Liver (tissue), 9 donors: ENCODE data around the gene TTLL5. TPM values are rescaled to one million over a fixed set of nuclear protein-coding genes. Genes with fewer than 3 reads are reported as not detected.
A peak's percentile ranks its signal among the peaks of the same experiment; 100 is the strongest.

Experiments used
- DNase-seq: peaks from one replicate; pipeline ENCODE4 v3.0.0-alpha.2; 2017; ENCODE audit warnings: low spot score
- H3K27ac ChIP-seq, 2 donors: one replicate each; pipeline ENCODE4 v1.7.0; 2013; ENCODE audit warnings: inconsistent platforms in 2 of 2, low read length in 2 of 2, control low read depth in 1 of 2, low read depth in 1 of 2, mild to moderate bottlenecking in 1 of 2
- H3K27me3 ChIP-seq, 4 donors: one replicate each; pipeline versions ENCODE4 v1.6.1 to v1.7.0; 2013; ENCODE audit warnings: low read length in 3 of 4, inconsistent platforms in 1 of 4, mild to moderate bottlenecking in 1 of 4, moderate library complexity in 1 of 4; ENCODE audit not compliant: control insufficient read depth in 4 of 4, insufficient read depth in 4 of 4
- H3K36me3 ChIP-seq, 4 donors: one replicate each; pipeline versions ENCODE4 v1.6.1 to v1.7.0; 2013; ENCODE audit warnings: low read length in 3 of 4, mild to moderate bottlenecking in 3 of 4, low read depth in 1 of 4, moderate library complexity in 1 of 4; ENCODE audit not compliant: control insufficient read depth in 4 of 4, insufficient read depth in 3 of 4
- H3K4me1 ChIP-seq, 4 donors: one replicate each; pipeline versions ENCODE4 v1.6.1 to v1.7.0; 2013; ENCODE audit warnings: low read length in 3 of 4, mild to moderate bottlenecking in 3 of 4, moderate library complexity in 1 of 4; ENCODE audit not compliant: control insufficient read depth in 4 of 4, insufficient read depth in 4 of 4
- H3K4me3 ChIP-seq, 3 donors: one replicate each; pipeline versions ENCODE4 v1.6.1 to v1.7.0; 2013; ENCODE audit warnings: low read length in 3 of 3, control low read depth in 1 of 3, low read depth in 1 of 3, mild to moderate bottlenecking in 1 of 3
- H3K9ac ChIP-seq, 2 donors: one replicate each; pipeline ENCODE4 v1.7.0; 2013; ENCODE audit warnings: low read length in 2 of 2, mild to moderate bottlenecking in 2 of 2, moderate library complexity in 2 of 2, control low read depth in 1 of 2, low read depth in 1 of 2
- H3K9me3 ChIP-seq, 4 donors: one replicate each; pipeline versions ENCODE4 v1.6.1 to v1.7.0; 2013; ENCODE audit warnings: low read length in 3 of 4; ENCODE audit not compliant: control insufficient read depth in 4 of 4
- EGR1 ChIP-seq, 2 donors: IDR thresholded peaks; 2 replicates each; pipeline ENCODE4 v1.6.1; 2016 to 2018; ENCODE audit warnings: antibody characterized with exemption in 2 of 2, low read depth in 2 of 2
- FOXA1 ChIP-seq: IDR thresholded peaks from 2 replicates; pipeline ENCODE4 v1.6.1; 2016; ENCODE audit warnings: antibody characterized with exemption
- FOXA2 ChIP-seq: IDR thresholded peaks from 2 replicates; pipeline ENCODE4 v1.6.1; 2016; ENCODE audit warnings: antibody characterized with exemption
- GABPA ChIP-seq, 2 donors: IDR thresholded peaks in 1 of 2; conservative IDR thresholded peaks in 1 of 2; 2 replicates each; pipeline ENCODE4 v1.6.1; 2016; ENCODE audit warnings: antibody characterized with exemption in 2 of 2, mild to moderate bottlenecking in 1 of 2, moderate library complexity in 1 of 2
- HNF4A ChIP-seq, 2 donors: conservative IDR thresholded peaks; 2 replicates each; pipeline ENCODE4 v1.6.1; 2016; ENCODE audit warnings: antibody characterized with exemption in 2 of 2, mild to moderate bottlenecking in 2 of 2
- HNF4G ChIP-seq: IDR thresholded peaks from 2 replicates; pipeline ENCODE4 v1.6.1; 2016; ENCODE audit warnings: antibody characterized with exemption
- JUND ChIP-seq, 2 donors: IDR thresholded peaks; 2 replicates each; pipeline ENCODE4 v1.6.1; 2016; ENCODE audit warnings: antibody characterized with exemption in 2 of 2
- NR2F2 ChIP-seq: IDR thresholded peaks from 2 replicates; pipeline ENCODE4 v1.6.1; 2016; ENCODE audit warnings: antibody characterized with exemption
- RAD21 ChIP-seq, 2 donors: IDR thresholded peaks; 2 replicates each; pipeline ENCODE4 v1.6.1; 2016; ENCODE audit warnings: antibody characterized with exemption in 2 of 2, mild to moderate bottlenecking in 2 of 2
- RXRA ChIP-seq, 2 donors: IDR thresholded peaks; 2 replicates each; pipeline ENCODE4 v1.6.1; 2017 to 2018; ENCODE audit warnings: antibody characterized with exemption in 2 of 2, mild to moderate bottlenecking in 1 of 2
- SP1 ChIP-seq: IDR thresholded peaks from 2 replicates; pipeline ENCODE4 v1.6.1; 2018; ENCODE audit warnings: antibody characterized with exemption, mild to moderate bottlenecking
- TAF1 ChIP-seq: conservative IDR thresholded peaks from 2 replicates; pipeline ENCODE4 v1.6.1; 2016; ENCODE audit warnings: antibody characterized with exemption, mild to moderate bottlenecking
- YY1 ChIP-seq: IDR thresholded peaks from 2 replicates; pipeline ENCODE4 v1.6.1; 2016; ENCODE audit warnings: antibody characterized with exemption, mild to moderate bottlenecking
- WGBS: extraction: QIAGEN DNeasy Blood & Tissue Kit; methylation state at CpG from one replicate; pipeline ENCODE4 v1.1.7; 2013; 5-methylcytosine and 5-hydroxymethylcytosine counted together
- polyA plus RNA-seq, 2 donors: library from polyadenylated mRNA; stranded (reverse) in 1 of 2; unstranded in 1 of 2; fragments of 200-250 nt in 1 of 2; fragments of >200 nt in 1 of 2; fragmentation: Nextera tagmentation in 1 of 2; extraction: Ambion mirVana in 1 of 2; gene quantifications; one replicate each; pipeline versions ENCODE4 v1.2.1 to v1.2.3, GENCODE V29; 2013 to 2015
- total RNA-seq, 2 donors: library from RNA; depleted of rRNA; stranded (reverse); fragments of >200 nt; gene quantifications; one replicate each; pipeline ENCODE4 v1.2.3, GENCODE V29; 2014
- TF ChIP-seq, protein P1 (sequence below): IDR thresholded peaks from 2 replicates; pipeline ENCODE4 v1.6.1; 2016; ENCODE audit warnings: antibody characterized with exemption
- TF ChIP-seq, protein P2 (sequence below): IDR thresholded peaks from 2 replicates; pipeline ENCODE4 v1.6.1; 2016; ENCODE audit warnings: antibody characterized with exemption
- TF ChIP-seq, protein P3 (sequence below): IDR thresholded peaks from 2 replicates; pipeline ENCODE4 v1.6.1; 2016; ENCODE audit warnings: antibody characterized with exemption, mild to moderate bottlenecking
- TF ChIP-seq, protein P4 (sequence below): fragments of 150-350 bp; IDR thresholded peaks from 2 replicates; pipeline ENCODE4 v1.5.1; 2017; ENCODE audit warnings: improper control_type of control experiment, low read depth, low read length; ENCODE audit not compliant: missing input control
- TF ChIP-seq, protein P5 (sequence below): IDR thresholded peaks from 2 replicates; pipeline ENCODE4 v1.6.1; 2016; ENCODE audit warnings: antibody characterized with exemption
- donor health status: healthy.
- donor health status: healthy.
- donor health status: healthy.
- donor health status: healthy.
- donor health status: healthy.

The TTLL5 gene, protein sequence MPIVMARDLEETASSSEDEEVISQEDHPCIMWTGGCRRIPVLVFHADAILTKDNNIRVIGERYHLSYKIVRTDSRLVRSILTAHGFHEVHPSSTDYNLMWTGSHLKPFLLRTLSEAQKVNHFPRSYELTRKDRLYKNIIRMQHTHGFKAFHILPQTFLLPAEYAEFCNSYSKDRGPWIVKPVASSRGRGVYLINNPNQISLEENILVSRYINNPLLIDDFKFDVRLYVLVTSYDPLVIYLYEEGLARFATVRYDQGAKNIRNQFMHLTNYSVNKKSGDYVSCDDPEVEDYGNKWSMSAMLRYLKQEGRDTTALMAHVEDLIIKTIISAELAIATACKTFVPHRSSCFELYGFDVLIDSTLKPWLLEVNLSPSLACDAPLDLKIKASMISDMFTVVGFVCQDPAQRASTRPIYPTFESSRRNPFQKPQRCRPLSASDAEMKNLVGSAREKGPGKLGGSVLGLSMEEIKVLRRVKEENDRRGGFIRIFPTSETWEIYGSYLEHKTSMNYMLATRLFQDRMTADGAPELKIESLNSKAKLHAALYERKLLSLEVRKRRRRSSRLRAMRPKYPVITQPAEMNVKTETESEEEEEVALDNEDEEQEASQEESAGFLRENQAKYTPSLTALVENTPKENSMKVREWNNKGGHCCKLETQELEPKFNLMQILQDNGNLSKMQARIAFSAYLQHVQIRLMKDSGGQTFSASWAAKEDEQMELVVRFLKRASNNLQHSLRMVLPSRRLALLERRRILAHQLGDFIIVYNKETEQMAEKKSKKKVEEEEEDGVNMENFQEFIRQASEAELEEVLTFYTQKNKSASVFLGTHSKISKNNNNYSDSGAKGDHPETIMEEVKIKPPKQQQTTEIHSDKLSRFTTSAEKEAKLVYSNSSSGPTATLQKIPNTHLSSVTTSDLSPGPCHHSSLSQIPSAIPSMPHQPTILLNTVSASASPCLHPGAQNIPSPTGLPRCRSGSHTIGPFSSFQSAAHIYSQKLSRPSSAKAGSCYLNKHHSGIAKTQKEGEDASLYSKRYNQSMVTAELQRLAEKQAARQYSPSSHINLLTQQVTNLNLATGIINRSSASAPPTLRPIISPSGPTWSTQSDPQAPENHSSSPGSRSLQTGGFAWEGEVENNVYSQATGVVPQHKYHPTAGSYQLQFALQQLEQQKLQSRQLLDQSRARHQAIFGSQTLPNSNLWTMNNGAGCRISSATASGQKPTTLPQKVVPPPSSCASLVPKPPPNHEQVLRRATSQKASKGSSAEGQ (N-terminal part only)
- total RNA-seq (10 to 100 TPM; 14.0 to 14.2 TPM), polyA plus RNA-seq (1 to 10 TPM; 4.3 to 5.7 TPM)

DNA sequence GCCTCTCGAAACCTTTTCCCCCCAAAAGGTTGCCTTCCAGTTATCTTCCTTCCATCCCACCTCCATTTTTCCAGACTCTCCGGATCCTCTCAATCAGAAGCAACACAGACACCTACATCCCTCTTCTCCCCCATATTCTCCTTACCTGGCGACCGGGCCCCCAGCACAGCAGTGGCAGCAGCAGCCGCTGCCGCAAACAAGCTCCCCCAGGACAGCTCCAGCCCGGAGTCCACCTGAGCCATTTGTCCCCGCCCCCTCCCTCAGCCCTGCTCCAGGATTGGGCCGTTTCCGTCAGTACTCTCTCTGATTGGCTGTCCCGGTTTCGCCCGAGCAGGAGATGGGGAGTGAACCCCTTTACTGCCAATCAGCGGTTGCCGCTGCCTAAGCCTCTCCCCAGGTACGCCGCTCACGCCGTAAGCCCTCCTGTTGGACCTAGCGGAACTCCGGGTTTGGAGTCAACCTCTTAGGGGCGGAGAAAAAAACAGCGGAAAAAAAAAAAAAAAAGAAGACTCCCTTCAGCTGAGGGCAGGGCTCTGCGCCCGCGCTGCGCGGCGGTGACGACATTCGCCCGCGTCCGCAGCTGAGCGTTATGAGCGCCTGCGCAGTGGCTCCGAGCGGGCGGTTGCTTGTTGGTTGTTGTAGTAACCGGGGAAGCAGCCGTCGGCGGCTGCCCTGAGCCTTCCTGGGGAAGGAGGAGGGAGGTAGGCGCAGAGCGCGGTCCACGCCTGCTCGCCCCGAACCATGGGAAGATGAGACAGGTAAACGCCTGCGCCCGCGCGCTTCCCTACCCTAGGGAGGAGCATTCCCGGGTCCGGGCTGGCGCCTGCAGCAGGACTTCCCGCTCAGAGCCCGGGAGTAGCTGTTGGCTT, at the start of gene TTLL5, which contains the start of gene ERG28:
TTLL5 (plus strand) TSS at position 617 of the 869 bp plus-strand sequence. CDS start 1,904 bp downstream, outside the sequence.
ERG28 (minus strand) TSS at position 247 of the 869 bp plus-strand sequence. CDS start 3,374 bp downstream, outside the sequence.
- Histone ChIP-seq H3K4me1 (peaks cover 0 to 22% (median 17%) of the 10 kb centered on the region in 4 donors), H3K36me3 (peaks cover 2 to 16% (median 9%) of the 10 kb centered on the region in 4 donors), H3K4me3 (peak within 1 kb of the TSS; percentile 89 to 98 (median 95)), H3K27ac (peak within 1 kb of the TSS; percentile 81 to 97), H3K9me3 (no peaks in the 10 kb centered on the region), H3K27me3 (no peaks in the 10 kb centered on the region), H3K9ac (peak within 1 kb of the TSS; percentile 95 to 98)
- WGBS = under 1% methylated on average over 60 of the region's 60 CpGs
- peak; percentile 97 for DNase-seq
- TF ChIP-seq HNF4G = no peak
- peak; percentile 97 for TF ChIP-seq SP1
- TF ChIP-seq, protein P1, sequence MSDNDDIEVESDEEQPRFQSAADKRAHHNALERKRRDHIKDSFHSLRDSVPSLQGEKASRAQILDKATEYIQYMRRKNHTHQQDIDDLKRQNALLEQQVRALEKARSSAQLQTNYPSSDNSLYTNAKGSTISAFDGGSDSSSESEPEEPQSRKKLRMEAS = peak; percentile 68
- TF ChIP-seq, protein P2, sequence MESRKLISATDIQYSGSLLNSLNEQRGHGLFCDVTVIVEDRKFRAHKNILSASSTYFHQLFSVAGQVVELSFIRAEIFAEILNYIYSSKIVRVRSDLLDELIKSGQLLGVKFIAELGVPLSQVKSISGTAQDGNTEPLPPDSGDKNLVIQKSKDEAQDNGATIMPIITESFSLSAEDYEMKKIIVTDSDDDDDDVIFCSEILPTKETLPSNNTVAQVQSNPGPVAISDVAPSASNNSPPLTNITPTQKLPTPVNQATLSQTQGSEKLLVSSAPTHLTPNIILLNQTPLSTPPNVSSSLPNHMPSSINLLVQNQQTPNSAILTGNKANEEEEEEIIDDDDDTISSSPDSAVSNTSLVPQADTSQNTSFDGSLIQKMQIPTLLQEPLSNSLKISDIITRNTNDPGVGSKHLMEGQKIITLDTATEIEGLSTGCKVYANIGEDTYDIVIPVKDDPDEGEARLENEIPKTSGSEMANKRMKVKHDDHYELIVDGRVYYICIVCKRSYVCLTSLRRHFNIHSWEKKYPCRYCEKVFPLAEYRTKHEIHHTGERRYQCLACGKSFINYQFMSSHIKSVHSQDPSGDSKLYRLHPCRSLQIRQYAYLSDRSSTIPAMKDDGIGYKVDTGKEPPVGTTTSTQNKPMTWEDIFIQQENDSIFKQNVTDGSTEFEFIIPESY = no peak
- TF ChIP-seq FOXA1 = peak; percentile 42
- TF ChIP-seq NR2F2 = peak; percentile 20
- TF ChIP-seq JUND (IDR thresholded peaks at IDR 0.05) = peak; percentile 49 to 62
- TF ChIP-seq EGR1 (IDR thresholded peaks at IDR 0.05; ENCODE audit: low read depth in 2 of 2) = peak; percentile 16 to 41
- TF ChIP-seq, protein P3, sequence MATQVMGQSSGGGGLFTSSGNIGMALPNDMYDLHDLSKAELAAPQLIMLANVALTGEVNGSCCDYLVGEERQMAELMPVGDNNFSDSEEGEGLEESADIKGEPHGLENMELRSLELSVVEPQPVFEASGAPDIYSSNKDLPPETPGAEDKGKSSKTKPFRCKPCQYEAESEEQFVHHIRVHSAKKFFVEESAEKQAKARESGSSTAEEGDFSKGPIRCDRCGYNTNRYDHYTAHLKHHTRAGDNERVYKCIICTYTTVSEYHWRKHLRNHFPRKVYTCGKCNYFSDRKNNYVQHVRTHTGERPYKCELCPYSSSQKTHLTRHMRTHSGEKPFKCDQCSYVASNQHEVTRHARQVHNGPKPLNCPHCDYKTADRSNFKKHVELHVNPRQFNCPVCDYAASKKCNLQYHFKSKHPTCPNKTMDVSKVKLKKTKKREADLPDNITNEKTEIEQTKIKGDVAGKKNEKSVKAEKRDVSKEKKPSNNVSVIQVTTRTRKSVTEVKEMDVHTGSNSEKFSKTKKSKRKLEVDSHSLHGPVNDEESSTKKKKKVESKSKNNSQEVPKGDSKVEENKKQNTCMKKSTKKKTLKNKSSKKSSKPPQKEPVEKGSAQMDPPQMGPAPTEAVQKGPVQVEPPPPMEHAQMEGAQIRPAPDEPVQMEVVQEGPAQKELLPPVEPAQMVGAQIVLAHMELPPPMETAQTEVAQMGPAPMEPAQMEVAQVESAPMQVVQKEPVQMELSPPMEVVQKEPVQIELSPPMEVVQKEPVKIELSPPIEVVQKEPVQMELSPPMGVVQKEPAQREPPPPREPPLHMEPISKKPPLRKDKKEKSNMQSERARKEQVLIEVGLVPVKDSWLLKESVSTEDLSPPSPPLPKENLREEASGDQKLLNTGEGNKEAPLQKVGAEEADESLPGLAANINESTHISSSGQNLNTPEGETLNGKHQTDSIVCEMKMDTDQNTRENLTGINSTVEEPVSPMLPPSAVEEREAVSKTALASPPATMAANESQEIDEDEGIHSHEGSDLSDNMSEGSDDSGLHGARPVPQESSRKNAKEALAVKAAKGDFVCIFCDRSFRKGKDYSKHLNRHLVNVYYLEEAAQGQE = peak; percentile 28
- TF ChIP-seq, protein P4, sequence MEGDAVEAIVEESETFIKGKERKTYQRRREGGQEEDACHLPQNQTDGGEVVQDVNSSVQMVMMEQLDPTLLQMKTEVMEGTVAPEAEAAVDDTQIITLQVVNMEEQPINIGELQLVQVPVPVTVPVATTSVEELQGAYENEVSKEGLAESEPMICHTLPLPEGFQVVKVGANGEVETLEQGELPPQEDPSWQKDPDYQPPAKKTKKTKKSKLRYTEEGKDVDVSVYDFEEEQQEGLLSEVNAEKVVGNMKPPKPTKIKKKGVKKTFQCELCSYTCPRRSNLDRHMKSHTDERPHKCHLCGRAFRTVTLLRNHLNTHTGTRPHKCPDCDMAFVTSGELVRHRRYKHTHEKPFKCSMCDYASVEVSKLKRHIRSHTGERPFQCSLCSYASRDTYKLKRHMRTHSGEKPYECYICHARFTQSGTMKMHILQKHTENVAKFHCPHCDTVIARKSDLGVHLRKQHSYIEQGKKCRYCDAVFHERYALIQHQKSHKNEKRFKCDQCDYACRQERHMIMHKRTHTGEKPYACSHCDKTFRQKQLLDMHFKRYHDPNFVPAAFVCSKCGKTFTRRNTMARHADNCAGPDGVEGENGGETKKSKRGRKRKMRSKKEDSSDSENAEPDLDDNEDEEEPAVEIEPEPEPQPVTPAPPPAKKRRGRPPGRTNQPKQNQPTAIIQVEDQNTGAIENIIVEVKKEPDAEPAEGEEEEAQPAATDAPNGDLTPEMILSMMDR = no peak
- peak; percentile 35 to 66 for TF ChIP-seq RXRA (IDR thresholded peaks at IDR 0.05)
- TF ChIP-seq YY1 = peak; percentile 85
- peak; percentile 28 for TF ChIP-seq TAF1
- peak; percentile 58 to 70 for TF ChIP-seq HNF4A (conservative IDR thresholded peaks at IDR 0.05)
- no peak for TF ChIP-seq FOXA2
- TF ChIP-seq GABPA (IDR thresholded peaks at IDR 0.05 in 1 of 2, conservative IDR thresholded peaks at IDR 0.05 in 1 of 2) = peak in 1 of 2 donors; percentile 74
- TF ChIP-seq RAD21 (IDR thresholded peaks at IDR 0.05) = peak in 1 of 2 donors; percentile 14
- TF ChIP-seq, protein P5, sequence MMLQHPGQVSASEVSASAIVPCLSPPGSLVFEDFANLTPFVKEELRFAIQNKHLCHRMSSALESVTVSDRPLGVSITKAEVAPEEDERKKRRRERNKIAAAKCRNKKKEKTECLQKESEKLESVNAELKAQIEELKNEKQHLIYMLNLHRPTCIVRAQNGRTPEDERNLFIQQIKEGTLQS = peak; percentile 55
